GM21367 (cell line): ENCODE data around the gene DNER.

Experiments
- ATAC-seq: cut with Tn5 transposase; IDR thresholded peaks from one replicate; pipeline ENCODE4 v1.9.1; 2021; ENCODE audit not compliant: unreplicated experiment

Gene DNER

GRCh38 chr2:229673676-229674075 is 40.7 kb downstream of the DNER start:
- no peak for ATAC-seq

- no peak for ATAC-seq
Observed at GRCh38 chr2:229672021-229672420, 42.3 kb downstream of the DNER start.

- no peak for ATAC-seq
Observed at GRCh38 chr2:229669841-229670240, 44.5 kb downstream of the DNER start.

- ATAC-seq = no peak
Observed at GRCh38 chr2:229666811-229667210, 47.5 kb downstream of the DNER start.

- no peak for ATAC-seq
Observed at GRCh38 chr2:229665158-229665557, 49.2 kb downstream of the DNER start.

- ATAC-seq = no peak
Observed at GRCh38 chr2:229661478-229661877, 52.9 kb downstream of the DNER start.

- ATAC-seq = no peak
Observed at GRCh38 chr2:229660951-229661350, 53.4 kb downstream of the DNER start.

- no peak for ATAC-seq
Observed at GRCh38 chr2:229660391-229660790, 54.0 kb downstream of the DNER start.

GRCh38 chr2:229658004-229658403 is 56.4 kb downstream of the DNER start:
- ATAC-seq = no peak

- ATAC-seq = no peak
Observed at GRCh38 chr2:229654437-229654836, 59.9 kb downstream of the DNER start.

GRCh38 chr2:229653531-229653930 is 60.8 kb downstream of the DNER start:
- ATAC-seq = no peak

- no peak for ATAC-seq
Observed at GRCh38 chr2:229652796-229653195, 61.6 kb downstream of the DNER start.

GRCh38 chr2:229650901-229651300 is 63.5 kb downstream of the DNER start:
- no peak for ATAC-seq

- ATAC-seq = no peak
Observed at GRCh38 chr2:229650059-229650458, 64.3 kb downstream of the DNER start.

GRCh38 chr2:229646186-229646723 is 68.1 kb downstream of the DNER start:
- no peak for ATAC-seq

GRCh38 chr2:229642371-229642770 is 72.0 kb downstream of the DNER start:
- ATAC-seq = no peak

- no peak for ATAC-seq
Observed at GRCh38 chr2:229641676-229642075, 72.7 kb downstream of the DNER start.

- no peak for ATAC-seq
Observed at GRCh38 chr2:229640636-229641035, 73.7 kb downstream of the DNER start.

- no peak for ATAC-seq
Observed at GRCh38 chr2:229636571-229636970, 77.8 kb downstream of the DNER start.

- no peak for ATAC-seq
Observed at GRCh38 chr2:229635371-229635680, 79.0 kb downstream of the DNER start.

GRCh38 chr2:229634601-229635370 is 79.6 kb downstream of the DNER start:
- no peak for ATAC-seq

GRCh38 chr2:229633556-229633955 is 80.8 kb downstream of the DNER start:
- no peak for ATAC-seq

GRCh38 chr2:229629039-229629438 is 85.3 kb downstream of the DNER start:
- ATAC-seq = no peak
